Activated CD8-positive, alpha-beta T cell treated with anti-CD3 and anti-CD28 coated beads, Interleukin-2, amount 10 ng/mL, durations not matched to agents 7 days and 5 days (primary cell): ENCODE data around the gene IL6ST. TPM values are rescaled to one million over a fixed set of nuclear protein-coding genes. Genes with fewer than 3 reads are reported as not detected.
A peak's percentile ranks its signal among the peaks of the same experiment; 100 is the strongest.
"Not testable (repeated sequence)": the region's sequence is repeated elsewhere in the genome, so short reads cannot be mapped to it uniquely, and the experiment has no call there.

Experiments
- ATAC-seq: fragments of 150-1000 bp; cut with Tn5 transposase; one replicate; pipeline ENCODE4 v1.10.0; 2021; ENCODE audit warnings: moderate library complexity
- CTCF ChIA-PET: fragments of 350-600 bp; sonication (Branson Sonifier 250); formaldehyde crosslinking; loops from one replicate; lab custom pipeline; 2021; ENCODE audit warnings: antibody characterized with exemption; lab: Charles Lee
- POLR2A ChIA-PET: fragments of 350-600 bp; sonication (Branson Sonifier 250); formaldehyde crosslinking; loops from one replicate; lab custom pipeline; 2021; ENCODE audit warnings: antibody characterized with exemption; lab: Charles Lee
- DNase-seq: peaks from one replicate; pipeline ENCODE4 v3.0.0-alpha.2; 2020
- H3K27ac Mint-ChIP-seq: one replicate; pipeline ENCODE4 v1.8.0; 2021; ENCODE audit warnings: mild to moderate bottlenecking, mixed read lengths
- H3K27me3 Mint-ChIP-seq: one replicate; pipeline ENCODE4 v1.8.0; 2021; ENCODE audit warnings: low read depth, mixed read lengths
- H3K36me3 Mint-ChIP-seq: one replicate; pipeline ENCODE4 v1.8.0; 2021; ENCODE audit warnings: low read depth, mixed read lengths
- H3K4me1 Mint-ChIP-seq: one replicate; pipeline ENCODE4 v1.8.0; 2021; ENCODE audit warnings: low read depth, mixed read lengths
- H3K4me3 Mint-ChIP-seq: one replicate; pipeline ENCODE4 v1.8.0; 2021; ENCODE audit warnings: mild to moderate bottlenecking, mixed read lengths
- H3K9me3 Mint-ChIP-seq: one replicate; pipeline ENCODE4 v1.8.0; 2022; ENCODE audit warnings: mixed read lengths; ENCODE audit not compliant: insufficient read depth
- total RNA-seq, 2 experiments: library from RNA; stranded (reverse); gene quantifications; one replicate each; pipeline ENCODE4 v1.2.3, GENCODE V29; 2021

The IL6ST gene
- total RNA-seq, 2 experiments from 2014 or later = 28.3 to 37.3 TPM

- Mint-ChIP-seq H3K27me3 (no peaks in the 10 kb centered on the region), H3K4me1 (peaks cover 61% of the 10 kb centered on the region), H3K9me3 (no peaks in the 10 kb centered on the region), H3K36me3 (peaks cover 44% of the 10 kb centered on the region), H3K4me3 (no peak overlapping the region), H3K27ac (no peak overlapping the region)
- ATAC-seq (no peak), DNase-seq (no peak)
- ChIA-PET CTCF (interaction anchor here (1.0 to 1.3 kb wide), 3 partner anchors 10 to 211 kb away, joined by 3 to 9 read pairs (median 5); no protein-coding TSS in a partner anchor), POLR2A (no interaction called here)
These were observed 4.9 kb downstream of the IL6ST start for GRCh38 chr5:55989860-55990259.

GRCh38 chr5:55988979-55989638 lies 5.7 kb downstream of the IL6ST start:
- ATAC-seq (no peak), DNase-seq (no peak)
- peaks cover 64% of the 10 kb centered on the region for H3K4me1 Mint-ChIP-seq
- H3K9me3 Mint-ChIP-seq = no peaks in the 10 kb centered on the region
- POLR2A ChIA-PET = interaction anchor here (0.7 kb wide), 1 partner anchor 70 kb away, joined by 3 read pairs; no protein-coding TSS in a partner anchor
- no peak overlapping the region for H3K4me3 Mint-ChIP-seq
- H3K36me3 Mint-ChIP-seq = peaks cover 43% of the 10 kb centered on the region
- H3K27ac Mint-ChIP-seq = no peak overlapping the region
- no peaks in the 10 kb centered on the region for H3K27me3 Mint-ChIP-seq
- CTCF ChIA-PET = interaction anchor here (1.1 to 1.3 kb wide), 2 partner anchors 9 to 211 kb away, joined by 3 to 9 read pairs; no protein-coding TSS in a partner anchor

GRCh38 chr5:55988428-55988827 lies 6.3 kb downstream of the IL6ST start:
- H3K9me3 Mint-ChIP-seq, DNase-seq, ATAC-seq, CTCF ChIA-PET, H3K27me3 Mint-ChIP-seq, H3K4me3 Mint-ChIP-seq, H3K27ac Mint-ChIP-seq: not testable (repeated sequence)
- peaks cover 41% of the 10 kb centered on the region for H3K36me3 Mint-ChIP-seq
- H3K4me1 Mint-ChIP-seq = peaks cover 62% of the 10 kb centered on the region
- POLR2A ChIA-PET = interaction anchor here (0.7 kb wide), 1 partner anchor 71 kb away, joined by 3 read pairs; no protein-coding TSS in a partner anchor

- H3K27ac Mint-ChIP-seq = no peak overlapping the region
- ChIA-PET CTCF (interaction anchor here (0.8 to 1.6 kb wide), 6 partner anchors 9 to 283 kb away, joined by 3 to 4 read pairs (median 4); no protein-coding TSS in a partner anchor), POLR2A (interaction anchor here (0.7 kb wide), 1 partner anchor 66 kb away, joined by 3 read pairs; no protein-coding TSS in a partner anchor)
- H3K4me1 Mint-ChIP-seq = peaks cover 56% of the 10 kb centered on the region
- no peak overlapping the region for H3K4me3 Mint-ChIP-seq
- DNase-seq (no peak), ATAC-seq (no peak)
- no peaks in the 10 kb centered on the region for H3K9me3 Mint-ChIP-seq
- peaks cover 43% of the 10 kb centered on the region for H3K36me3 Mint-ChIP-seq
- H3K27me3 Mint-ChIP-seq = no peaks in the 10 kb centered on the region
These were observed 7.8 kb downstream of the IL6ST start for GRCh38 chr5:55986931-55987330.

- H3K4me1 Mint-ChIP-seq = peaks cover 39% of the 10 kb centered on the region
- H3K27me3 Mint-ChIP-seq = no peaks in the 10 kb centered on the region
- CTCF ChIA-PET = interaction anchor here (1.3 to 4.1 kb wide), 2 partner anchors 120 to 216 kb away, joined by 3 to 34 read pairs; no protein-coding TSS in a partner anchor
- no peaks in the 10 kb centered on the region for H3K9me3 Mint-ChIP-seq
- peaks cover 36% of the 10 kb centered on the region for H3K36me3 Mint-ChIP-seq
- no peak overlapping the region for H3K4me3 Mint-ChIP-seq
- ATAC-seq (no peak), DNase-seq (no peak)
- H3K27ac Mint-ChIP-seq = no peak overlapping the region
- POLR2A ChIA-PET = interaction anchor here (1.8 kb wide), 1 partner anchor 10 kb away, joined by 5 read pairs; the partner anchor contains the start of gene IL6ST
These were observed 9.6 kb downstream of the IL6ST start for GRCh38 chr5:55985181-55985580.

GRCh38 chr5:55983986-55984385 lies 10.8 kb downstream of the IL6ST start:
- H3K27ac Mint-ChIP-seq = no peak overlapping the region
- no peak for DNase-seq
- H3K4me3 Mint-ChIP-seq = no peak overlapping the region
- H3K9me3 Mint-ChIP-seq = no peaks in the 10 kb centered on the region
- H3K36me3 Mint-ChIP-seq = peaks cover 36% of the 10 kb centered on the region
- H3K27me3 Mint-ChIP-seq = no peaks in the 10 kb centered on the region
- peaks cover 32% of the 10 kb centered on the region for H3K4me1 Mint-ChIP-seq
- ChIA-PET CTCF (interaction anchor here (1.0 to 4.1 kb wide), 8 partner anchors 8 to 217 kb away, joined by 3 to 34 read pairs (median 4); no protein-coding TSS in a partner anchor), POLR2A (interaction anchor here (1.6 to 1.8 kb wide), 2 partner anchors 11 to 66 kb away, joined by 5 to 6 read pairs; partner anchors contain the start of gene IL6ST)
- no peak for ATAC-seq

- Mint-ChIP-seq H3K4me3 (no peak overlapping the region), H3K4me1 (peaks cover 39% of the 10 kb centered on the region), H3K27ac (peak overlapping the region; percentile 43), H3K9me3 (no peaks in the 10 kb centered on the region), H3K27me3 (no peaks in the 10 kb centered on the region), H3K36me3 (peaks cover 35% of the 10 kb centered on the region)
- ChIA-PET CTCF (interaction anchor here (0.6 to 4.1 kb wide), 15 partner anchors 9 to 578 kb away, joined by 3 to 34 read pairs (median 4); no protein-coding TSS in a partner anchor), POLR2A (interaction anchor here (1.6 kb wide), 1 partner anchor 67 kb away, joined by 6 read pairs; no protein-coding TSS in a partner anchor)
- ATAC-seq (peak; percentile 23), DNase-seq (no peak)
These were observed 11.8 kb downstream of the IL6ST start for GRCh38 chr5:55982957-55983381.

GRCh38 chr5:55973296-55973695 lies 21.5 kb downstream of the IL6ST start:
- CTCF ChIA-PET = interaction anchor here (1.4 kb wide), 1 partner anchor 228 kb away, joined by 9 read pairs; no protein-coding TSS in a partner anchor
- Mint-ChIP-seq H3K4me3 (no peak overlapping the region), H3K36me3 (peaks cover 26% of the 10 kb centered on the region), H3K27me3 (no peaks in the 10 kb centered on the region), H3K4me1 (peaks cover 23% of the 10 kb centered on the region), H3K9me3 (no peaks in the 10 kb centered on the region), H3K27ac (no peak overlapping the region)
- ATAC-seq (no peak), DNase-seq (no peak)
- POLR2A ChIA-PET = no interaction called here

- Mint-ChIP-seq H3K36me3 (peaks cover 28% of the 10 kb centered on the region), H3K4me1 (peaks cover 11% of the 10 kb centered on the region), H3K9me3 (no peaks in the 10 kb centered on the region), H3K4me3 (no peak overlapping the region), H3K27ac (no peak overlapping the region), H3K27me3 (no peaks in the 10 kb centered on the region)
- no peak for DNase-seq
- no peak for ATAC-seq
- POLR2A ChIA-PET = no interaction called here
- CTCF ChIA-PET = interaction anchor here (1.1 to 2.2 kb wide), 4 partner anchors 8 to 232 kb away, joined by 3 to 8 read pairs (median 8); no protein-coding TSS in a partner anchor
These were observed 24.8 kb downstream of the IL6ST start for GRCh38 chr5:55969956-55970355.

- ATAC-seq (no peak), DNase-seq (no peak)
- Mint-ChIP-seq H3K27ac (no peak overlapping the region), H3K4me3 (no peak overlapping the region), H3K9me3 (no peaks in the 10 kb centered on the region), H3K27me3 (no peaks in the 10 kb centered on the region), H3K36me3 (peaks cover 32% of the 10 kb centered on the region), H3K4me1 (peaks cover 11% of the 10 kb centered on the region)
- POLR2A ChIA-PET = no interaction called here
- CTCF ChIA-PET = no interaction called here
These were observed 28.5 kb downstream of the IL6ST start for GRCh38 chr5:55966284-55966683.

GRCh38 chr5:55965525-55965924 lies 29.2 kb downstream of the IL6ST start:
- no peak for DNase-seq
- no peak overlapping the region for H3K4me3 Mint-ChIP-seq
- POLR2A ChIA-PET = no interaction called here
- peaks cover 11% of the 10 kb centered on the region for H3K4me1 Mint-ChIP-seq
- no peaks in the 10 kb centered on the region for H3K27me3 Mint-ChIP-seq
- no peak for ATAC-seq
- CTCF ChIA-PET = interaction anchor here (0.7 to 1.0 kb wide), 2 partner anchors 29 to 31 kb away, joined by 3 read pairs; no protein-coding TSS in a partner anchor
- H3K27ac Mint-ChIP-seq = no peak overlapping the region
- no peaks in the 10 kb centered on the region for H3K9me3 Mint-ChIP-seq
- peaks cover 40% of the 10 kb centered on the region for H3K36me3 Mint-ChIP-seq
